Measurements from ENCODE around the gene IP6K1.
"Not testable (repeated sequence)": the region's sequence is repeated elsewhere in the genome, so short reads cannot be mapped to it uniquely, and the experiment has no call there.

The IP6K1 gene

GRCh38 chr3:49761661-49762060, 24.7 kb downstream of the IP6K1 start:
- DNase-seq = no peak

- no peak for DNase-seq
Observed at GRCh38 chr3:49759226-49759625, 27.1 kb downstream of the IP6K1 start.

GRCh38 chr3:49757197-49757596, 29.1 kb downstream of the IP6K1 start:
- DNase-seq = no peak

GRCh38 chr3:49756036-49756435, 30.3 kb downstream of the IP6K1 start:
- no peak for DNase-seq

- DNase-seq = no peak
Observed at GRCh38 chr3:49754536-49754935, 31.8 kb downstream of the IP6K1 start.

GRCh38 chr3:49751501-49751900, 34.8 kb downstream of the IP6K1 start:
- DNase-seq = no peak

GRCh38 chr3:49750056-49750455, 36.3 kb downstream of the IP6K1 start:
- DNase-seq = no peak

- DNase-seq = not testable (repeated sequence)
Observed at GRCh38 chr3:49748874-49749273, 37.5 kb downstream of the IP6K1 start.

- no peak for DNase-seq
Observed at GRCh38 chr3:49747792-49748480, 38.4 kb downstream of the IP6K1 start.

- DNase-seq = no peak
Observed at GRCh38 chr3:49745986-49746385, 40.4 kb downstream of the IP6K1 start.

- no peak for DNase-seq
Observed at GRCh38 chr3:49740427-49740826, 45.9 kb downstream of the IP6K1 start.

GRCh38 chr3:49738067-49738713, 48.2 kb downstream of the IP6K1 start:
- no peak for DNase-seq

GRCh38 chr3:49734752-49735151, 51.6 kb downstream of the IP6K1 start:
- no peak for DNase-seq

GRCh38 chr3:49733551-49733950, 52.8 kb downstream of the IP6K1 start:
- DNase-seq = no peak

GRCh38 chr3:49732597-49732996, 53.7 kb downstream of the IP6K1 start:
- DNase-seq = no peak

- DNase-seq = no peak
Observed at GRCh38 chr3:49729966-49730609, 56.3 kb downstream of the IP6K1 start.

GRCh38 chr3:49727924-49728361, 58.4 kb downstream of the IP6K1 start:
- DNase-seq = no peak

- DNase-seq = no peak
Observed at GRCh38 chr3:49727154-49727923, 59.0 kb downstream of the IP6K1 start.

GRCh38 chr3:49725906-49726681, 60.2 kb downstream of the IP6K1 start:
- DNase-seq = no peak

GRCh38 chr3:49724586-49724985, 61.8 kb downstream of the IP6K1 start:
- peak; percentile 79 for DNase-seq

- DNase-seq = peak; percentile 93
Observed at GRCh38 chr3:49723628-49724551, 62.5 kb downstream of the IP6K1 start, which contains the start of gene GMPPB. GMPPB (minus strand) TSS chr3:49723951; CDS start chr3:49723726, 225 bp downstream.
